GM10248 (cell line): Measurements from ENCODE around the gene ZNF678.

Experiments
- CTCF ChIA-PET: fragments of 300-600 bp; sonication (Branson Sonifier 250); formaldehyde crosslinking; extraction: SDS; loops from one replicate; lab custom pipeline; 2021; ENCODE audit warnings: antibody characterized with exemption; lab: Yijun Ruan, JAX
- POLR2A ChIA-PET: fragments of 350-650 bp; sonication (Branson Sonifier 250); formaldehyde crosslinking; extraction: SDS; loops from one replicate; lab custom pipeline; 2020; ENCODE audit warnings: antibody characterized with exemption; lab: Yijun Ruan, JAX
- DNase-seq: peaks from one replicate; pipeline ENCODE4 v3.0.0; 2012; ENCODE audit errors: extremely low spot score
- TF ChIP-seq, protein P1 (sequence below): IDR thresholded peaks from 2 replicates; pipeline ENCODE4 v1.5.1; 2012; ENCODE audit warnings: mild to moderate bottlenecking, low read depth; ENCODE audit errors: extremely low read depth, missing control alignments, control extremely low read depth

The ZNF678 gene

DNA sequence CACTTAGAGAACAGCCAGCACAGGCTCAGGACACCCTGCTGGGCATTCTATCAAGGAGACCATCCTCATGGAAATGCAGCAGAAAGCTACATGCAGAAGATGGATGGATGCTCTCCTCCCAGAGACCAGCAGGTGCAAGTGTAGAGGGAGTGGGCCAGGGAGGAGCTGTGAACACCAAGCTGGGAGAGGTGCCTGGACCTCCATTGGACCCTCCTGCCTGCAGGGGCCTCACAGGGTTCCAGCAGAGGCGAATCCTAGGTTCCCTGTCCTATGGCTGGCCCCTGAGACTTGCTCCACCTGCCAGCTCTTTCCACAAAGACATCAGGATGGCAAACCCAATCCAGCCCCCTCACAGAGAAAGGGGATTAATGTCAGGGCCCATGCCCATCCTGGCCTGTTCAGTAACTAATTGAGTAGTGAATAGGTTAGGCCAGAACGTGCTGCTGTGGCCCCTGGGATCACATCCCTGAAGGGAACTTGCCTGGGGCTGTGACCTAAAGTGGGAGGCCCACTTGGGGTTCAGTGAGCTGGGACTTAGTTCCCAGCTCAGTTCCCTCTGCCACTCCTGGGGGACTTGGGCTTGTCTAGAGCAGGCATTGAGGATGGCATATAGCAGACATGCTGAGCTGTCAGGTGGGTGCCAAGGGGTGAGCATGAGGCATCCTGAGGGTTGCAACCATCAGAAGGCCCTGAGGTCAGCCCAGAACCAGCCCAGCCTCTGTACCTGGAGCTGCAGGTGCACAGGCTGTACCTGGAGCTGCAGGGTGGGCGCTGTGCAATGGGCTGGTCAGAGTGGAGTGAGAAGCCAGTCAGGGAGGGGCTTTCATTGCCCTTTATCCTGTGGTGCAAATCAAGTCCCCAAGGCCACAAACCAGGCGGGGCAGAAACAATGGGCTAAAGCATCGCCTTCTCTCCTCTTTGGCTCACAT lies 22.9 kb upstream of the ZNF678 start:
- TF ChIP-seq, protein P1, sequence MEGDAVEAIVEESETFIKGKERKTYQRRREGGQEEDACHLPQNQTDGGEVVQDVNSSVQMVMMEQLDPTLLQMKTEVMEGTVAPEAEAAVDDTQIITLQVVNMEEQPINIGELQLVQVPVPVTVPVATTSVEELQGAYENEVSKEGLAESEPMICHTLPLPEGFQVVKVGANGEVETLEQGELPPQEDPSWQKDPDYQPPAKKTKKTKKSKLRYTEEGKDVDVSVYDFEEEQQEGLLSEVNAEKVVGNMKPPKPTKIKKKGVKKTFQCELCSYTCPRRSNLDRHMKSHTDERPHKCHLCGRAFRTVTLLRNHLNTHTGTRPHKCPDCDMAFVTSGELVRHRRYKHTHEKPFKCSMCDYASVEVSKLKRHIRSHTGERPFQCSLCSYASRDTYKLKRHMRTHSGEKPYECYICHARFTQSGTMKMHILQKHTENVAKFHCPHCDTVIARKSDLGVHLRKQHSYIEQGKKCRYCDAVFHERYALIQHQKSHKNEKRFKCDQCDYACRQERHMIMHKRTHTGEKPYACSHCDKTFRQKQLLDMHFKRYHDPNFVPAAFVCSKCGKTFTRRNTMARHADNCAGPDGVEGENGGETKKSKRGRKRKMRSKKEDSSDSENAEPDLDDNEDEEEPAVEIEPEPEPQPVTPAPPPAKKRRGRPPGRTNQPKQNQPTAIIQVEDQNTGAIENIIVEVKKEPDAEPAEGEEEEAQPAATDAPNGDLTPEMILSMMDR: no peak
- no peak for DNase-seq
- ChIA-PET CTCF (interaction anchor here (1.1 to 3.6 kb wide), 5 partner anchors 9 to 628 kb away, joined by 4 to 20 read pairs (median 5); partner anchors contain the start of gene ZNF678), POLR2A (no interaction called here)

DNA sequence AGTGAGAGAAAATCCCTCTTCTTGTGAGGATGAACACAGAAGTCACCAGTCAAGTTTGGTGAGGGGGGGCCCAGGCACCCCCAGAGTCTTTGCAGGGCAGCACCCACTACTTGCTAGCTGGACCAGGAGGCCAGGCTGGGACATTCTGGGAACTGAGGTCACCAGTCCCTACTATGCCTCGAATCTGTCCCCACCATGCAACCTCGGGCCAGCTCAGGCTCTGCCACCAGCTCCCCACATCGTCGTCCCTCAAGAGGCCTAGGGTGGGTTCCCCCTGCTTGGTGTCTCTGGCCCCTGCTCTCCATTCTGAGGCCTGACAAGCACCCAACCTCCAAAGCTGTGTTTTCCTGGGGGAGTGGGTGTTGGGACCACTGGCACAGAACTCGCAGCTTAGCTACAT lies 22.2 kb upstream of the ZNF678 start:
- peak; percentile 2 for DNase-seq
- CTCF ChIA-PET: interaction anchor here (1.1 to 3.6 kb wide), 5 partner anchors 10 to 629 kb away, joined by 4 to 20 read pairs (median 5); partner anchors contain the start of gene ZNF678
- TF ChIP-seq, protein P1: no peak
- POLR2A ChIA-PET: no interaction called here

DNA sequence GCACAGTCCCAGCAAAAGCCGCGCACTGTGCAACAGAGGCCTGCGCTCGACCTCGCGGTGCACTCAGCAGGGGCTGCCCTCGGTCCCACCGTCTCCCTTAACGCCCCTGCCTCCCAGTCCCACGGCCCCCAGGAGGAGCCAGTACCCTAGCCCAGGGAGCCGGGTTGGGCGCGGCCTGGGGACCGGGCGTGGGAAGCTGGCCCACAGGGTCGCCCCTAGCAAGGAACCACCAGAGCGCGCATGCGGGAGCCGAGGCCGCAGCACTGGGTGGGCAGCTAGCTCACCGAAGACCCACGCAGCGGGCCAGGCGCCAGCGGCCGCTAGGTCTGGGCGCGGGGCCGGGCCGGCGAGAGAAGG lies 21.6 kb upstream of the ZNF678 start:
- CTCF ChIA-PET: interaction anchor here (1.2 to 3.6 kb wide), 3 partner anchors 10 to 22 kb away, joined by 4 to 20 read pairs (median 7); partner anchors contain the start of gene ZNF678
- POLR2A ChIA-PET: no interaction called here

DNA sequence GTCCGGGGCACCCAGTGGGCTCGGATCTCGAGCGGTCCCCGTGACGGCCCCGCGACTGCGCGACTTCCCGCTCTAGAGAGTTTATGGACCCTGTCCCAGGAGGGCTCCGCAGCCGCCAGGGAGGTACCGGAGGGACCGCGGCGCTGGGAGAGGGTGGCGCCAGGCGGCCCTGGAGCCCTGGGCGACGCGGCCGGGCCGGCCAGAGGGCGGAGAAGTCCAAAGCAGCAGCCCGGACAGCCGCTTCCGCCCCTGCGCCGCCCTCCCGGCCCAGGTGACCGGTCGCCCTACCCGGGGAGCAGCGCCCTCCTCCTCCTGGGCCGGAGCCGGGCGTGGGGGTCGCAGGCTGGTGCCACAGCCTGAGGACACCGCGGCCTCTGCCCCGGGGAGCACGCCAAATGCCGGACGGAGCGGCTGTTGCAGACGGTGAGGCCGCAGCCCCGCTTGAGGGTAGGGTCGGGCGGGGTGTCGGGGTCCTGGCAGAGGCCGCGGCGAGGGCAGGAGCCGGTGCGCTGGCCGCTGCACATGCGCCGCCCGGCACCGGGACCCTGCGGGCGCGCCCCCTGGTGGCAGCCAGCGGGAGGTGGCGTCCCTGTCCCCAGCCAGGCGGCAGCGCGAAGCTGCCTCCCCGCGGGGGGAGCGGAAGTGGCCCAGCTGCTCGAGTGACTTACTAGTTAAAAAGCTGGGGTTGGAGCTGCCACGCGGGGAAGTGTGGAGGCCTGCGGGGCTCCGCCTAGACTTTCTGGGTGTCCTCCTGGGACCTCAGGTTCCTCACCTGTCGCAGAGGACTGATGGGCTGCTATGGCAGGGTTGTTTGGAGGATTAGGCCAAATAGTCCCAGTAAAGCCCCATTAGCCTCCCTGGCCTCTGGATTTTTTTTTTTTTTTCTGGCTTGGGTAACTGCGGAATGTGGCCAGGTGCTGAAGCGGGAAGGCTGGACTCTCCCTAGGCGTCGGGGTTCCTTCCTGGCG lies 20.9 kb upstream of the ZNF678 start:
- DNase-seq: peak; percentile 93
- CTCF ChIA-PET: interaction anchor here (0.7 to 3.6 kb wide), 30 partner anchors 9 to 630 kb away, joined by 3 to 20 read pairs (median 4); partner anchors contain the start of gene ZNF678
- TF ChIP-seq, protein P1: peak; percentile 98
- POLR2A ChIA-PET: interaction anchor here (0.7 kb wide), 1 partner anchor 864 kb away, joined by 3 read pairs; the partner anchor contains the start of gene TRIM11

More for the DNA sequence above, 21.6 kb upstream of the ZNF678 start:
- TF ChIP-seq, protein P1: no peak
- DNase-seq: no peak

DNA sequence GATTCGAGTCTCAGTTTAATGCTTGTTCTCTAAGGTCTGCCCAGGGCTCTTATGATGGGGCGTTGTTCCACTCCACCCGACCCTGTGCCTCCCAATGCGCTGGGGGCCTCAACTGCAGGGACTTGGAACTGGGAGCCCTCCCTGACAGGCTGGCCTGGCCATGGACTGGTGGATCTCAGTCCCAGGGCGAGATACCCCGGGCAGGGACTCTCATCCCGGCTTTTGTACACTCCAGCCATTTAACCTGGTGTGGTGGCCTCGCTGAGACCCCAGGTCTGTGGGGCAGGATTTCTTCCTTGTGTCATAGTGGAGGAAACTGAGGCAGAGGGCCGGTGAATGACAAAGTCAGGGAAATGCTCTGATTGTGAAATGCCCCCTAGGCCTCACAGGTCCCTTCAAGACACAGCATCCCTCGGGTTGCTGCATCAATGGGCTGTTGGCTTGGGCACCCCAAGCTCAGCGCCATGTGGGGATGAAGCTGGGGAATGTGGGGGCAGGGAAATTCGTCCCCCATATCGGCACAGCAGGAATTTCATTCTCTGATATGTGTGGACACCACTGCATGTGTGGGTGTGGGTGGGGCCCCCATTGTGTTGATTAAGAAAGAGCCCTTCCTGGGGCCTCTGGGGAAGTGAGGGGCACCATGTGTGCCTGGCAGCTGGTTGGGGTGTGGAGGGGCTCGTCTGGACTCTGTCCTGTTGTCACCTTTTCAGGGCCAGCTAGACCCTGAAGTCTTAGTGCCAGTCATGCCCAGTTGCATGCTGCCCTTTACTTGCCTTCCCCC lies 19.9 kb upstream of the ZNF678 start:
- no peak for DNase-seq
- CTCF ChIA-PET: interaction anchor here (0.7 to 3.6 kb wide), 23 partner anchors 8 to 631 kb away, joined by 3 to 20 read pairs (median 4); partner anchors contain the start of gene ZNF678
- POLR2A ChIA-PET: no interaction called here
- TF ChIP-seq, protein P1: no peak
